Left kidney (tissue), 2 donors: Measurements from ENCODE around the gene ADH1B. TPM values are rescaled to one million over a fixed set of nuclear protein-coding genes. Genes with fewer than 3 reads are reported as not detected.
"Not testable (repeated sequence)": the region's sequence is repeated elsewhere in the genome, so short reads cannot be mapped to it uniquely, and the experiment has no call there.

Experiments
- DNase-seq: peaks from one replicate; pipeline ENCODE4 v3.0.0-alpha.2; 2013
- polyA plus RNA-seq: library from polyadenylated mRNA; unstranded; fragments of 120-200 nt; gene quantifications from one replicate; pipeline ENCODE4 v1.2.1, GENCODE V29; 2013; ENCODE audit not compliant: insufficient read length

The ADH1B gene
- polyA plus RNA-seq, 1 donor = 16.7 TPM

GRCh38 chr4:99329876-99330275 lies 8.7 kb upstream of the ADH1B start:
- no peak for DNase-seq

DNA sequence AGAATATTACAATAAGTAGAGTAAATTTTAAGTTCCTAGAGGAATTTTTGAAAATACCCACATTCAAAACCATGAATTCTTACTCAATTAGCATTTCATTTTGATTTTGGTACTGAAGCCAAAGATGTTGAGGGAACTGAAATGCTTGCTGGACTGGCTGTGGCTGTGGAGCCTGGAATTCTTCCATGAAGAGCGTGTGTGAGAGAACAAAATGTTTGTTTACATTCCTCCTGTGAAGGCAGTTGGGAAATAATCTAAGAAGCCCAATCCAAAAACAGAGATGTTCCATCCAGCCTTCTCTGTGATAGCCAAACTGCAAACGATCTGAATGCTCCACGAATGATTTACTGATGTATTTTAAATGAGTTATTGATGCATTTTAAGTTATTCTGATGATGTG lies 3.8 kb upstream of the ADH1B start:
- DNase-seq = peak; percentile 20

- no peak for DNase-seq
These were observed 3.2 kb upstream of the ADH1B start for GRCh38 chr4:99324361-99324760.

DNA sequence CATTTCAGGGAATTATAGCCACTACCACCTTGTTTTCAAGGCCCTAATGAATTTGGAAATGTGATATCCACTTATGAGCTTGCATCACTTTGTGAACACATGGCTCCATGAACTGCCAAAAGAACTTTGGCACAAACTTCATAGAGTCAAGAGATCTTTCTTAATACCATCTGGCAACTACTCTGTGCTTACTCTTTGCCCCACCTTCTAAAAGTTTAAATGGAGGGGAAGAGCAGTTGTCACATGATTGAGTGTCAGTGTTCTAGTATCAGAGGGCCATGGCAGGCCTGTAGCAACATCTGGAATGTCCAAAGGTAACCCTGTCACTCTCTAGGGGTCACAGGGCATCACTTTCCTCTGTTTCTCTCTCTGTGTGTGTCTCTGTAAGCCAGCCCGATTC lies 2.6 kb upstream of the ADH1B start:
- DNase-seq = no peak

DNA sequence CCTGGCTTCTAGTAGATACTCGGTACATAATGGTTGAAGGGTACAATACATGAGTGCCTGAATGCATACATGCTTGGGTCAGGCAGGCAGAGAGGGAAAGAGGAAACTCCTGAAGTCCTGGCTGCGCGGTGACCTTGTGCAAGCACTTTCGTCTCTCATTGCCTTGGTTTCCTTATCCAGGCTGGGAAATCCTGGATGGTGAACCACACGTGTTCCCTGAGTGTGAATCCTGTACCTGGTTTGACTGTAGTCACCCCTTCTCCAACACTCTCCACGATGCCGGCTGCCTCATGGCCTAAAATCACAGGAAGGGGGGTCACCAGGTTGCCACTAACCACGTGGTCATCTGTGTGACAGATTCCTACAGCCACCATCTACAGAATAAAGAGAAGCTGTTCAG lies 3.4 kb downstream of the ADH1B start:
- DNase-seq = not testable (repeated sequence)

GRCh38 chr4:99317354-99317753 lies 3.8 kb downstream of the ADH1B start:
- DNase-seq = no peak

- DNase-seq = no peak
These were observed 5.4 kb downstream of the ADH1B start for GRCh38 chr4:99315839-99316238.

DNA sequence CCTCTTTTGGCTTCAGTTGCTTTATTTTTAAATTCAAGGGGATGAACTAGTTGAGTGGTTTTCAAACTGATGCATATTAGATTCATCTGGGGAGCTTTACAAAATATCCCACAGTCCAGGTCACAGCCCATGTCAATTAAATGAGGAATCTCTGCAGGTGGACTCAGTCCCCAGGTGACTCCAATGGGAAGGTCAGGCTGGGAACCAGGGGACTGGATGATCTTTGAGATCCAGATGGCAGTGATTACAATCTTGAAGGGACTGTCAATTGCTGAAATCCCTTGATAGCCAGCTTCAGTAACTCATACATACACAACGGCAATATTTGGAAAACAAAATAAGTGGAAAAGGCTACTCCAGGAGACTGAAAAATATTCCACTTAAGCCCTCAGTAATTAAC lies 7.0 kb downstream of the ADH1B start:
- no peak for DNase-seq

DNA sequence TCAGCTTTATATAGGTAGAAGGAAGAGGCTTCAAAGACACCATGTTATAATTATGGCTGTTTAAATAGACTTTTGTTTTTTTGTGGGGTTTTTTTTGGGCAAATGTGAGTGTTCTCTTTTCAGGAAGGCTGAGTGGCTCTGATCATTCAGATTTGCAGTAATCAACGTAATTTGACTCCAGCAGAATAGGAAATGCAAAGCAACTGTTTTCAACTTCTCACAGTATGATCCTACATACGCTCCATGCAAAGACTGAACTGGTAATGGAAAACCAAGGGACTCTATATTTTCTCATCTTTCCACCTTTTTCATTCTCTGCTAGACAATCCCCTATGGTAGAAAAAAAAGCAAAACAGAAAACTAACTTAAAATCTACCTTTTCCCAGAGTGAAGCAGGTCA lies 10.8 kb downstream of the ADH1B start:
- DNase-seq = no peak

GRCh38 chr4:99305638-99306400 lies 15.4 kb downstream of the ADH1B start:
- no peak for DNase-seq

DNA sequence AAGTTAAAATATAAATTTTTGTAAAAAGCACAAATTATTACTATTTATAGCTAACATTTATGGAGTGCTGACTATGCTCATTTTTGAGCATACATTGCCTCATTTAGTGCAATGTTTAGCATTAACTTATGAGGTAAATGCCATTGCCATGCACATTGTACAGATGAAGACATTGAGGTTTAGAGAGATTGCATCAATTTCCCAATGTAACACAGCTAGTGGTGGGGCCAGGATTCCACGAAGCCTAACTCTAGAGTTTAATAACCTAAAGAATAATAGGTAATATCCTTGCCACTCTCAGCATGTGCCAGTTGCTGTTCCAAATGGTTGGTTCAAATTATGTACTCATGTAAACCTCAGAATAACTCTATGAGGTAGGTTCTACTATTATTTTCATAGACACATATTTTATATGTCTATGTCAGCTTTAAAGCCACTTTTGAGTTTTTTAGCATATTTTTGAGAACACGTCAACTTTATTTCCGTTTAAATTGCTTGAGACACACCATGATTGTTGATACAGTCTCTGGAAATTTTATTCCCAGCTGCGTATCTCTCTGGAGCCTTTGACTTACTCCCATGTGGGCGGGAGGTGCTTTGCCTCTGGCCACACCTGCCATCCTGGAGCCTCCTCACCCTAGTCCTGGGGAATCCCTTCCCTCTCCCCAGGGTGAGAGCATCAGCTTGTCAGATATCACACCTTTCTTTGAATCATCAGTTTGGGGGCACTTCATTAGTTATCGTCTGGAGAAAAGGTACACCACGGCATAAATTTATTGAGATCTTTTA lies 19.6 kb downstream of the ADH1B start:
- DNase-seq = no peak

DNA sequence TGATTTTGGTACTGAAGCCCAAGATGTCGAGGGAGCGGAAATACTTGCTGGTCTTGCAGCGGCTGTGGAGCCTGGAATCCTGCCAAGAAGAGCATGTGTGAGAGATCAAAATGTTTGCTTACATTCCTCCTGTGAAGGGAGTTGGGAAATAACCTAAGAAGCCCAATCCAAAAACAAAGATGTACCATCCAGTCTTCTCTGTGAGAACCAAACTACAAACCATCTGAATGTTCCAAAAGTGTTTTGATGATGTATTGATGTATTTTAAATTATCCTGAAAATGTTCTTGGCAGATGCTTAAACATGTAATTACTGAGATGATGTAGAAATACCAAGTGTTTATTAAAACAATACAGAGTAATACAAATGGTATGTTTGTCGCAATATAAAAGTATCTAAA lies 20.3 kb downstream of the ADH1B start:
- DNase-seq = peak; percentile 87

GRCh38 chr4:99293357-99293756 lies 27.8 kb downstream of the ADH1B start:
- DNase-seq = no peak

GRCh38 chr4:99290848-99291786 lies 30.1 kb downstream of the ADH1B start, which contains the start of gene ADH1A:
Gene ADH1A (minus strand): TSS chr4:99290985. CDS start chr4:99290914, 71 bp downstream.
- DNase-seq = no peak

- no peak for DNase-seq
These were observed 35.8 kb downstream of the ADH1B start for GRCh38 chr4:99285387-99285786.

- DNase-seq = no peak
These were observed 38.5 kb downstream of the ADH1B start for GRCh38 chr4:99282731-99283130.

DNA sequence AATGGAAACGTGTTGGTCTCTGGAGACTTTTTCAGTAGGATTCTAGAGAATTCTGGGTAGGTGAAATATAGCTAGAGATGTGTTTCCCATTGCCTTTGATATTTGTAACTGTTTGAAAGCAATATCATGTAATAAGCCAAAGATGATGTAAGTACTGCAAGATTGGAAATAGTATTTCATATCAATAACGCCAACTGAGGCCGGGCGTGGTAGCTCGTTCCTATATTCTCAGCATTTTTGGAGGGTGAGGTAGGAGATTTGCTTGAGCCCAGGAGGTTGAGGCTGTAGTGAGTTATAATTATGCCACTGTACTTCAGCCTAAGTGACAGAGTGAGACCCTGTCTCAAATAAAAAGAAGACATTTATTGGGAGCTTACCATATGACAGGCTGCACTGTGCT lies 39.9 kb downstream of the ADH1B start:
- DNase-seq = no peak

DNA sequence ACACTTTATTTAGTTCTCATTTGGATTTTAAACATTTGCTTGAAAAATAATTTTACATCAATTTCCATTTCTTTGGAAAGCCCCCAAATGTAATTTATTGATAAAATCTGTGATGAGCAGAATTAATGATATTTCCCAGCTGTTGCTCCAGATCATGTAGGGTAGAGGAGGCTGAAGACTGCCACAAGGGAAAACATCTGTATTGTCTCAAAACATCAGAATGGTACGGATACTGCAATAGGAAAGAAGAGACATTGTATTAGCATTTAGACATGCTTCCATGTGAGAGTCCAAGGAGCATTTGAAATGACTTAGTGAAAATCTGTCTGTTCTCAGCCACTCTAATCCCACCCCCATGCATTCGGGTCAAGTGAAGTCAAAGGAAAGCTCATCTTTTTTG lies 44.8 kb downstream of the ADH1B start:
- no peak for DNase-seq

GRCh38 chr4:99275885-99276284 lies 45.3 kb downstream of the ADH1B start:
- DNase-seq = no peak

DNA sequence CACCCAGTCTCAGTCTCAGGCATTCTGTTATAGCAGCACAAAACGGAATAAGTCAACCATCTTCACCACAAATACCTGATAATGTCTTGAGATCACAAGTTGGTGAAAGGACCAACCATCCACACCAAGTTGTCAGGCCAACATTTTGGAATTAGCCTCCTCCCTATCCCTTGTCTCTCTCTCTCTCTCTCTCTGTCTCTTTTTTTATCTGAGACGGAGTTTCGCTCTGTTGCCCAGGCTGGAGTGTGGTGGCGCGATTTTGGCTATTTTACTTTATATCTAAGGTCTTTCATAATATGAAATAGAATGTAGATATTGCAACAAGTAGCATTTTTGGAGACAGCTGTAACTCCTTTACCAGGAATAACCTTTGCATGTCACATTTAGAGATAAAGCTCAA lies 46.2 kb downstream of the ADH1B start:
- DNase-seq = no peak

DNA sequence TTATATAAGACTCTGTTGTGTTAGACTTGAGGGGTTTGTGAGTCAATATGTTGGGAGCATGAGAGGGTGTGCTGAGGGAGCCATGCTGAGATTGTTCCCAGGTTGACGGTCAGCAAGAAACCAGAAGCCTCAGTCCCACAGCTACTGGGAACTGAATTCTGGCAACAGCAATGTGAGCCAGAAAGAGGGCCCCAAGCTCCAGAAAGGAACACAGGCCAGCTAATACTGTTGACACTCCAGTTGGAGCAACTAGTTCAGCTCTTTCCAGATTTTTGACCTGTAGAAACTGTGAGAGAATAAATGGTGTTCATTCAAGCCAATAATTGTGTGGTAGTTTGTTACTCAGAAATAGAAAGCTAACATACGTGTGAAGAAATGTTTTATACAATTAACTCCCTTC lies 47.5 kb downstream of the ADH1B start:
- no peak for DNase-seq

GRCh38 chr4:99264927-99265326 lies 56.3 kb downstream of the ADH1B start:
- no peak for DNase-seq
